K562 (cell line): ENCODE results near the gene APOM. TPM values are rescaled to one million over a fixed set of nuclear protein-coding genes. Genes with fewer than 3 reads are reported as not detected.

Experiments
- BRD4 ChIP-seq: fragments of 200-600 bp; sonication (generic); IDR thresholded peaks from 2 replicates; pipeline ENCODE4 v1.6.1; 2017; ENCODE audit warnings: inconsistent platforms
- DEAF1 ChIP-seq: fragments of 450-650 bp; formaldehyde crosslinking; IDR thresholded peaks from 2 replicates; pipeline ENCODE4 v1.4.0; 2020; ENCODE audit warnings: mild to moderate bottlenecking, moderate library complexity
- NCOA2 ChIP-seq, 2 experiments: fragments of 450-650 bp; IDR thresholded peaks; 2 replicates each; pipeline ENCODE4 v1.6.1; 2018; ENCODE audit warnings: mild to moderate bottlenecking in 2 of 2, moderate library complexity in 1 of 2; ENCODE audit not compliant: partially characterized antibody in 2 of 2
- POLR2AphosphoS5 ChIP-seq: IDR thresholded peaks from 2 replicates; pipeline ENCODE4 v1.6.1; 2011; ENCODE audit warnings: mild to moderate bottlenecking, low read depth, low read length, moderate library complexity; ENCODE audit not compliant: control insufficient read depth, insufficient read depth
- ZBTB40 ChIP-seq, 2 experiments: fragments of 450-650 bp in 1 of 2; sonication (generic) in 1 of 2; formaldehyde crosslinking in 1 of 2; IDR thresholded peaks; 2 replicates each; pipeline versions ENCODE4 v1.7.1 to v1.9.0; 2016 to 2022; ENCODE audit warnings: inconsistent platforms in 1 of 2, mild to moderate bottlenecking in 1 of 2, missing genetic modification reagents in 1 of 2
- polyA plus RNA-seq, 8 experiments: library from polyadenylated mRNA; depleted of rRNA in 4 of 8; stranded (reverse) in 5 of 8; unstranded in 3 of 8; fragments of >200 nt; fragmentation: Nextera tagmentation in 2 of 8; fragmentation: Illumina TruSeq in 1 of 8; extraction: Ambion mirVana in 2 of 8; extraction: Trizol in 1 of 8; gene quantifications; 2 replicates each; pipeline versions ENCODE4 v1.2.1 to v1.2.3, GENCODE V29; 2011 to 2014; ENCODE audit warnings: inconsistent platforms in 1 of 8, missing spikeins in 1 of 8
- total RNA-seq, 7 experiments: library from RNA; depleted of rRNA in 6 of 7; stranded (reverse); fragments of >200 nt in 6 of 7; fragmentation: Illumina TruSeq in 2 of 7; extraction: Trizol in 2 of 7; gene quantifications; 2 replicates each; pipeline versions ENCODE4 v1.2.1 to v1.2.3, GENCODE V29; 2011 to 2021; ENCODE audit warnings: low replicate concordance in 1 of 7
- TF ChIP-seq, protein P1 (sequence below): sonication (generic); formaldehyde crosslinking; IDR thresholded peaks from 2 replicates; pipeline ENCODE4 v1.8.0; 2023; ENCODE audit warnings: missing genetic modification reagents, mild to moderate bottlenecking, borderline replicate concordance

The APOM gene
- total and polyA plus RNA-seq, 9 of the 15 experiments (the other 6 are each of a cell fraction or from before 2014, with no cell fraction given), result 5.7 to 24.3 (median 10.4) TPM

DNA sequence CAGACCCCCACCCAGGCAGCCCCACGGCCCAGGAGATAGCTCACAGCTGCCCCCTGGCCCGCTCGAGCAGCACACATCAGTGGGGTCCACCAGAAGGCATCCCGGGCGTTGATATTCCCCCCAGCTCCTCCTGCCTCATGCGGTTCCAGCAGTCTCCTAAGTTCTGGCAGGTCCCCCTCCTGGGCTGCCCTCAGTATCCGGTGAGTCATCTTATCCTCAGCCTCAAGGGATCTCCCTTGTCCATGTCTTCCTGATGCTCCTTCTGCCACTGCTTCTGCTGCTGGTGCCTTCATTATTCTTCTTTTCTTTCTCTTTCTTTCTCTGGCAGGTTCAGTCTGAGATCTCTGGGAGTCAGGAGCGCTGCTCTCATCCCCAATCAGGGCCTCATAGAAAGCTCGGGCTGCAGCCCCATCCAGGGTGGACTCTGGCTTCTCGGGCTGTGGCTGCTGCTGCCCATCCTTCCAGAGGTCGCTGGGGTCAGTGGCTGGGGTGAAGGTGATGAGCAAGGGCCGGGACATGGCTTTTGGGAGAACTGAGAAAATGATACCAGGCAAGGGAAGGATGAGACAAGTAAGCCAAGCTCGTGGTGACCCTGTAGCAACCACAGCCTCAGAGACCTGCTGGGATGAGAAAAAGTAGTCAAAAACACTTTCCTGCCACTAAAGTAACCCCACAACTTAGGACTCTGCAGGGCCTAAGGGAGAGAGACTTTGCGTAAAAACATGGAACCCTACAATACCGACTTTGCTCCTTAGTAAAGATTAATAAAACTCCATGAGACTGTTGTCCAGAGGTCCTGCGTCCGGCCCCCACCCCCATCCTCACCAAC is 8.5 kb downstream of the APOM start (continued):
- TF ChIP-seq DEAF1 (CRISPR knock-in tag) (no peak), BRD4 (no peak), NCOA2 (IDR thresholded peaks at IDR 0.05; ENCODE audit: partially characterized antibody in 2 of 2) (no peak), ZBTB40 (IDR thresholded peaks at IDR 0.05) (no peak), ZBTB40 (CRISPR knock-in tag; IDR thresholded peaks at IDR 0.05) (no peak), POLR2AphosphoS5 (peak; percentile 69; the same call in 1 of the 2 replicates)
- TF ChIP-seq, protein P1, sequence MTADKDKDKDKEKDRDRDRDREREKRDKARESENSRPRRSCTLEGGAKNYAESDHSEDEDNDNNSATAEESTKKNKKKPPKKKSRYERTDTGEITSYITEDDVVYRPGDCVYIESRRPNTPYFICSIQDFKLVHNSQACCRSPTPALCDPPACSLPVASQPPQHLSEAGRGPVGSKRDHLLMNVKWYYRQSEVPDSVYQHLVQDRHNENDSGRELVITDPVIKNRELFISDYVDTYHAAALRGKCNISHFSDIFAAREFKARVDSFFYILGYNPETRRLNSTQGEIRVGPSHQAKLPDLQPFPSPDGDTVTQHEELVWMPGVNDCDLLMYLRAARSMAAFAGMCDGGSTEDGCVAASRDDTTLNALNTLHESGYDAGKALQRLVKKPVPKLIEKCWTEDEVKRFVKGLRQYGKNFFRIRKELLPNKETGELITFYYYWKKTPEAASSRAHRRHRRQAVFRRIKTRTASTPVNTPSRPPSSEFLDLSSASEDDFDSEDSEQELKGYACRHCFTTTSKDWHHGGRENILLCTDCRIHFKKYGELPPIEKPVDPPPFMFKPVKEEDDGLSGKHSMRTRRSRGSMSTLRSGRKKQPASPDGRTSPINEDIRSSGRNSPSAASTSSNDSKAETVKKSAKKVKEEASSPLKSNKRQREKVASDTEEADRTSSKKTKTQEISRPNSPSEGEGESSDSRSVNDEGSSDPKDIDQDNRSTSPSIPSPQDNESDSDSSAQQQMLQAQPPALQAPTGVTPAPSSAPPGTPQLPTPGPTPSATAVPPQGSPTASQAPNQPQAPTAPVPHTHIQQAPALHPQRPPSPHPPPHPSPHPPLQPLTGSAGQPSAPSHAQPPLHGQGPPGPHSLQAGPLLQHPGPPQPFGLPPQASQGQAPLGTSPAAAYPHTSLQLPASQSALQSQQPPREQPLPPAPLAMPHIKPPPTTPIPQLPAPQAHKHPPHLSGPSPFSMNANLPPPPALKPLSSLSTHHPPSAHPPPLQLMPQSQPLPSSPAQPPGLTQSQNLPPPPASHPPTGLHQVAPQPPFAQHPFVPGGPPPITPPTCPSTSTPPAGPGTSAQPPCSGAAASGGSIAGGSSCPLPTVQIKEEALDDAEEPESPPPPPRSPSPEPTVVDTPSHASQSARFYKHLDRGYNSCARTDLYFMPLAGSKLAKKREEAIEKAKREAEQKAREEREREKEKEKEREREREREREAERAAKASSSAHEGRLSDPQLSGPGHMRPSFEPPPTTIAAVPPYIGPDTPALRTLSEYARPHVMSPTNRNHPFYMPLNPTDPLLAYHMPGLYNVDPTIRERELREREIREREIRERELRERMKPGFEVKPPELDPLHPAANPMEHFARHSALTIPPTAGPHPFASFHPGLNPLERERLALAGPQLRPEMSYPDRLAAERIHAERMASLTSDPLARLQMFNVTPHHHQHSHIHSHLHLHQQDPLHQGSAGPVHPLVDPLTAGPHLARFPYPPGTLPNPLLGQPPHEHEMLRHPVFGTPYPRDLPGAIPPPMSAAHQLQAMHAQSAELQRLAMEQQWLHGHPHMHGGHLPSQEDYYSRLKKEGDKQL, result peak; percentile 21; the same call in 1 of the 2 replicates
